SK-N-SH (cell line): ENCODE data around the gene FNDC4. TPM values are rescaled to one million over a fixed set of nuclear protein-coding genes. Genes with fewer than 3 reads are reported as not detected.

Source experiments
- CTCF ChIA-PET: fragments of 300-600, 350-600 bp; formaldehyde crosslinking; extraction: SDS; loops from one replicate; lab custom pipeline; 2021; lab: Yijun Ruan, JAX
- POLR2A ChIA-PET: fragments of 350-600 bp; sonication (Branson Sonifier 250); formaldehyde crosslinking; extraction: SDS; loops from one replicate; lab custom pipeline; 2020; ENCODE audit warnings: antibody characterized with exemption, inconsistent platforms; lab: Yijun Ruan, JAX
- DNase-seq: peaks from one replicate; pipeline ENCODE4 v3.0.0; 2012
- H2AFZ ChIP-seq: fragments of 200-600 bp; sonication (generic); 2 replicates; pipeline ENCODE4 v1.8.1; 2016; ENCODE audit warnings: antibody characterized with exemption, mild to moderate bottlenecking, low read depth
- H3F3A ChIP-seq: fragments of 200-600 bp; sonication (generic); replicated peaks from 2 replicates; pipeline ENCODE3; 2016; ENCODE audit warnings: antibody characterized with exemption, mild to moderate bottlenecking; ENCODE audit not compliant: insufficient read depth
- H3K27ac ChIP-seq, 2 experiments: fragments of 200-500 bp in 1 of 2; fragments of 200-600 bp in 1 of 2; sonication (Bioruptor generic) in 1 of 2; sonication (generic), shearing (Covaris generic) in 1 of 2; 2 replicates each; pipeline versions ENCODE4 v1.5.1 to v1.6.1; 2014 to 2016; ENCODE audit warnings: low read depth in 2 of 2, inconsistent platforms in 1 of 2, low read length in 1 of 2, mild to moderate bottlenecking in 1 of 2, mixed read lengths in 1 of 2
- H3K27me3 ChIP-seq: fragments of 200-600 bp; sonication (generic), shearing (Covaris generic); 2 replicates; pipeline ENCODE4 v1.6.1; 2016; ENCODE audit warnings: mixed run types; ENCODE audit not compliant: insufficient read depth
- H3K36me3 ChIP-seq, 2 experiments: fragments of 200-500 bp in 1 of 2; fragments of 200-600 bp in 1 of 2; sonication (Bioruptor generic) in 1 of 2; sonication (generic) in 1 of 2; replicated peaks in 1 of 2; 2 replicates each; pipeline versions ENCODE3 to v1.5.1; 2014 to 2016; ENCODE audit warnings: low read length in 1 of 2, mild to moderate bottlenecking in 1 of 2; ENCODE audit not compliant: insufficient read depth in 2 of 2, control insufficient read depth in 1 of 2
- H3K4me1 ChIP-seq, 2 experiments: fragments of 200-500 bp in 1 of 2; fragments of 200-600 bp in 1 of 2; sonication (Bioruptor generic) in 1 of 2; sonication (generic), shearing (Covaris generic) in 1 of 2; 2 replicates each; pipeline versions ENCODE4 v1.5.1 to v1.6.1; 2014 to 2016; ENCODE audit warnings: low read depth in 1 of 2, low read length in 1 of 2, mixed run types in 1 of 2; ENCODE audit not compliant: insufficient read depth in 2 of 2, control insufficient read depth in 1 of 2
- H3K4me2 ChIP-seq: fragments of 200-600 bp; sonication (generic), shearing (Covaris generic); 2 replicates; pipeline ENCODE4 v1.6.1; 2017; ENCODE audit warnings: mixed run types
- H3K4me3 ChIP-seq, 2 experiments: fragments of 200-500 bp in 1 of 2; fragments of 200-600 bp in 1 of 2; sonication (Bioruptor generic) in 1 of 2; sonication (generic), shearing (Covaris generic) in 1 of 2; 2 replicates each; pipeline versions ENCODE4 v1.5.1 to v1.8.1; 2014 to 2016; ENCODE audit warnings: low read depth in 2 of 2, inconsistent platforms in 1 of 2, low read length in 1 of 2, mild to moderate bottlenecking in 1 of 2, mixed read lengths in 1 of 2, moderate library complexity in 1 of 2
- H3K79me2 ChIP-seq: fragments of 200-600 bp; sonication (generic); 2 replicates; pipeline ENCODE4 v1.8.1; 2017; ENCODE audit warnings: mild to moderate bottlenecking; ENCODE audit not compliant: insufficient read depth
- H3K9ac ChIP-seq: fragments of 200-600 bp; sonication (generic); 2 replicates; pipeline ENCODE4 v1.6.1; 2017; ENCODE audit warnings: mixed run types
- H3K9me2 ChIP-seq: fragments of 200-600 bp; sonication (generic); 2 replicates; pipeline ENCODE4 v1.6.1; 2017; ENCODE audit warnings: mixed run types
- H3K9me3 ChIP-seq: fragments of 200-600 bp; sonication (generic); 2 replicates; pipeline ENCODE4 v1.6.1; 2017; ENCODE audit warnings: mixed run types, mild to moderate bottlenecking, moderate library complexity
- H4K20me1 ChIP-seq: fragments of 200-600 bp; sonication (generic); 2 replicates; pipeline ENCODE4 v1.6.1; 2017; ENCODE audit warnings: mild to moderate bottlenecking, mixed run types; ENCODE audit not compliant: insufficient read depth
- CHD2 ChIP-seq: fragments of 150-350 bp; IDR thresholded peaks from 2 replicates; pipeline ENCODE4 v1.6.1; 2018; ENCODE audit warnings: low read length; ENCODE audit not compliant: partially characterized antibody
- ELF1 ChIP-seq: IDR thresholded peaks from 2 replicates; pipeline ENCODE4 v1.4.0; 2012
- EP300 ChIP-seq, 2 experiments: IDR thresholded peaks; 2 replicates each; pipeline versions ENCODE4 v1.4.0 to v1.6.1; 2012; ENCODE audit warnings: borderline replicate concordance in 1 of 2, low read depth in 1 of 2, low read length in 1 of 2
- FOSL2 ChIP-seq: IDR thresholded peaks from 2 replicates; pipeline ENCODE4 v1.4.0; 2012; ENCODE audit warnings: low read depth, mild to moderate bottlenecking, moderate library complexity, borderline replicate concordance
- FOXM1 ChIP-seq: IDR thresholded peaks from 2 replicates; pipeline ENCODE4 v1.4.0; 2012; ENCODE audit warnings: low read depth, mild to moderate bottlenecking
- JUND ChIP-seq: IDR thresholded peaks from 2 replicates; pipeline ENCODE4 v1.4.0; 2012
- MEF2A ChIP-seq: IDR thresholded peaks from 2 replicates; pipeline ENCODE4 v1.4.0; 2012; ENCODE audit warnings: low read depth, borderline replicate concordance
- POLR2AphosphoS5 ChIP-seq: IDR thresholded peaks from 2 replicates; pipeline ENCODE4 v1.6.1; 2012; ENCODE audit warnings: low read depth, low read length
- RFX5 ChIP-seq: IDR thresholded peaks from 2 replicates; pipeline ENCODE4 v1.6.1; 2012; ENCODE audit warnings: mild to moderate bottlenecking, improper control_type of control experiment, low read length
- RXRA ChIP-seq: IDR thresholded peaks from 2 replicates; pipeline ENCODE4 v1.4.0; 2012; ENCODE audit warnings: low read depth, mild to moderate bottlenecking, borderline replicate concordance
- TAF1 ChIP-seq: IDR thresholded peaks from 2 replicates; pipeline ENCODE4 v1.6.1; 2012; ENCODE audit warnings: low read depth, mild to moderate bottlenecking, low read length, moderate library complexity, borderline replicate concordance
- TCF12 ChIP-seq: IDR thresholded peaks from 2 replicates; pipeline ENCODE4 v1.4.0; 2012
- TEAD4 ChIP-seq: IDR thresholded peaks from 2 replicates; pipeline ENCODE4 v1.4.0; 2012; ENCODE audit warnings: mild to moderate bottlenecking, borderline replicate concordance; ENCODE audit not compliant: insufficient read depth
- WGBS: methylation state at CpG from one replicate; pipeline ENCODE4 v1.1.6; 2017; ENCODE audit warnings: low lambda C conversion rate; 5-methylcytosine and 5-hydroxymethylcytosine counted together
- polyA plus RNA-seq, 3 experiments: library from polyadenylated mRNA; depleted of rRNA; stranded (reverse); fragments of >200 nt; gene quantifications; 2 replicates each; pipeline ENCODE4 v1.2.3, GENCODE V29; 2012
- TF ChIP-seq, protein P1 (sequence below): fragments of 200-600 bp; sonication (generic); IDR thresholded peaks from 2 replicates; pipeline ENCODE4 v1.6.1; 2017; ENCODE audit warnings: antibody characterized with exemption, mild to moderate bottlenecking, moderate library complexity
- TF ChIP-seq, protein P2 (sequence below): IDR thresholded peaks from 2 replicates; pipeline ENCODE4 v1.4.0; 2012; ENCODE audit warnings: low read depth, borderline replicate concordance
- TF ChIP-seq, protein P3 (sequence below): IDR thresholded peaks from 2 replicates; pipeline ENCODE4 v1.4.0; 2012; ENCODE audit warnings: low read depth
- TF ChIP-seq, protein P4 (sequence below): fragments of 150-350 bp; IDR thresholded peaks from 2 replicates; pipeline ENCODE4 v1.6.1; 2016; ENCODE audit warnings: mild to moderate bottlenecking, low read depth, low read length
- TF ChIP-seq, protein P5 (sequence below): IDR thresholded peaks from 2 replicates; pipeline ENCODE4; 2012

The FNDC4 gene
- polyA plus RNA-seq, 1 of the 3 experiments (the other 2 are of a cell fraction), result 27.0 TPM

DNA sequence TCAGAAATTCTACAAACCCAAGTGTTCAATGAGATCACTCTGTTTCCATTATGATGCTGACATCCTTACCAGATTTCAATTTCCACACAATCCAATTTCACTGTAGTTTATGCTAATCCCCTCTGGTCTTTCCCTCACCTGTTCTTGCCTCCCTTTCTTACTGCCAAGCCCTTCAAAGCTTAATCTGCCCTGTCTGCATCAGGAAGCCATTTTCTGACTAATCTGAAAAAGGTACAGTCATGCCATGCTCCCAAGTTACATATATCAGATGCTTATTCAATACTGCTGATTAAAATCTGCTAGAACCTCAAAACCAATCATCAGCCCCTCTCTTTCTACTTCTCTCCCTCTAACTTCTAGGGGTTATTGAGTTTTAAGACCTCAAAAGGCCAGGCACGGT lies 43.9 kb downstream of the FNDC4 start:
- Histone ChIP-seq H3K36me3 (peaks cover 27 to 49% of the 10 kb centered on the region in 2 experiments), H3F3A (no peaks in the 10 kb centered on the region), H3K9me3 (no peaks in the 10 kb centered on the region), H3K79me2 (no peaks in the 10 kb centered on the region), H3K27me3 (no peaks in the 10 kb centered on the region), H3K4me3 (no peak overlapping the region), H2AFZ (no peak overlapping the region), H4K20me1 (no peaks in the 10 kb centered on the region), H3K27ac (no peak overlapping the region), H3K4me1 (no peaks in the 10 kb centered on the region), H3K9me2 (no peaks in the 10 kb centered on the region), H3K9ac (no peak overlapping the region), H3K4me2 (no peak overlapping the region)
- 94% methylated on average over 1 of the region's 1 CpG for WGBS
- TF ChIP-seq, protein P1, sequence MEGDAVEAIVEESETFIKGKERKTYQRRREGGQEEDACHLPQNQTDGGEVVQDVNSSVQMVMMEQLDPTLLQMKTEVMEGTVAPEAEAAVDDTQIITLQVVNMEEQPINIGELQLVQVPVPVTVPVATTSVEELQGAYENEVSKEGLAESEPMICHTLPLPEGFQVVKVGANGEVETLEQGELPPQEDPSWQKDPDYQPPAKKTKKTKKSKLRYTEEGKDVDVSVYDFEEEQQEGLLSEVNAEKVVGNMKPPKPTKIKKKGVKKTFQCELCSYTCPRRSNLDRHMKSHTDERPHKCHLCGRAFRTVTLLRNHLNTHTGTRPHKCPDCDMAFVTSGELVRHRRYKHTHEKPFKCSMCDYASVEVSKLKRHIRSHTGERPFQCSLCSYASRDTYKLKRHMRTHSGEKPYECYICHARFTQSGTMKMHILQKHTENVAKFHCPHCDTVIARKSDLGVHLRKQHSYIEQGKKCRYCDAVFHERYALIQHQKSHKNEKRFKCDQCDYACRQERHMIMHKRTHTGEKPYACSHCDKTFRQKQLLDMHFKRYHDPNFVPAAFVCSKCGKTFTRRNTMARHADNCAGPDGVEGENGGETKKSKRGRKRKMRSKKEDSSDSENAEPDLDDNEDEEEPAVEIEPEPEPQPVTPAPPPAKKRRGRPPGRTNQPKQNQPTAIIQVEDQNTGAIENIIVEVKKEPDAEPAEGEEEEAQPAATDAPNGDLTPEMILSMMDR, result no peak
- TF ChIP-seq, protein P2, sequence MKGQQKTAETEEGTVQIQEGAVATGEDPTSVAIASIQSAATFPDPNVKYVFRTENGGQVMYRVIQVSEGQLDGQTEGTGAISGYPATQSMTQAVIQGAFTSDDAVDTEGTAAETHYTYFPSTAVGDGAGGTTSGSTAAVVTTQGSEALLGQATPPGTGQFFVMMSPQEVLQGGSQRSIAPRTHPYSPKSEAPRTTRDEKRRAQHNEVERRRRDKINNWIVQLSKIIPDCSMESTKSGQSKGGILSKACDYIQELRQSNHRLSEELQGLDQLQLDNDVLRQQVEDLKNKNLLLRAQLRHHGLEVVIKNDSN, result no peak
- no peak for TF ChIP-seq ELF1
- ChIA-PET CTCF (no interaction called here), POLR2A (no interaction called here)
- no peak for DNase-seq

DNA sequence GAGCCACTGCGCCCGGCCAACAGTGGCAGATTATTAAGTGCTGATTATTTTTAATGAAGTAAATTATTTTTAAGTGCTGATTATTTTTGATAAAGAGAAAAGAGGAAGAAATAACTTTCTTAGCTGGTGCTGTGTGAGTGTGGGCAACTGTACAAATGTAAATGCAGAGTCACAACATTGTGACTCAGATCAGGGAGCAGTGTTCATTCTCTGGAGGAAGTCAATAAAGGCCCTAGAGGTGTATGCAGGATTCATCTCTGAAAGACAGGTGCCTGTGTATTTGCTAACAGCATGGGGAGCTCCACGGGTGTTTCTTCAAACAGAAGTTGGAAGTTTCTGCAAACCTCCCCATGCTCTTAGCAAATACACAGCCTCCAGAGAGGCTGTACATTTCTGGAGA lies 46.6 kb downstream of the FNDC4 start:
- Histone ChIP-seq H3F3A (no peaks in the 10 kb centered on the region), H3K27me3 (no peaks in the 10 kb centered on the region), H3K4me3 (no peak overlapping the region), H3K9ac (no peak overlapping the region), H3K27ac (no peak overlapping the region), H3K79me2 (no peaks in the 10 kb centered on the region), H3K9me2 (no peaks in the 10 kb centered on the region), H3K9me3 (no peaks in the 10 kb centered on the region), H3K4me2 (no peak overlapping the region), H3K4me1 (no peaks in the 10 kb centered on the region), H4K20me1 (no peaks in the 10 kb centered on the region), H2AFZ (no peak overlapping the region), H3K36me3 (peaks cover 12 to 42% of the 10 kb centered on the region in 2 experiments)
- TF ChIP-seq FOSL2, result no peak
- ChIA-PET CTCF (interaction anchor here (1.2 to 1.4 kb wide), 3 partner anchors 38 to 255 kb away, joined by 3 to 4 read pairs (median 3); partner anchors contain the start of gene PPM1G), POLR2A (interaction anchor here (0.8 to 1.7 kb wide), 3 partner anchors 20 to 135 kb away, joined by 3 to 5 read pairs (median 3); partner anchors contain the start of genes NRBP1, PPM1G and ZNF512)
- no peak for DNase-seq
- WGBS, result 63% methylated on average over 3 of the region's 3 CpGs

DNA sequence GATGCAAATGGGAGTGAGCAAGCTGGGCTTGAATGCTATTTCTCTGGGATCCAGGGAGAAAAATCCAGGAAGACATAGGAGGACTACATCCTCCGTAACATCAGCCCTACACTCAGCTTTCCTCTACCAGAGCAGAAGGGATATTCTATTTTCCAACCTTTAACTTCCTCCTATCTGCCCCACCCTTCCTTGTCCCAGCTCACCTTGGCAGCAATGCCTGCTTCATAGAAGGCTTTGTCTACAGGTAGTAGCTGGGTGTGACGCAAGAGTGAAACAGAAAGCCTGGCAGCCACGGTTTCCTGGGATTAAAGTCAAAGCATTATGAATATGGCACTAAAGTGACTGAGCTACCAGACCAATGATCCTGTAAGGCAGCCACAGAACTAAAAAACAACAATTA lies 48.9 kb downstream of the FNDC4 start:
- POLR2A ChIA-PET, result no interaction called here
- TF ChIP-seq POLR2AphosphoS5 (no peak), TCF12 (no peak), TAF1 (no peak), JUND (no peak), MEF2A (no peak), FOXM1 (no peak), EP300 (IDR thresholded peaks at IDR 0.05; ENCODE audit: borderline replicate concordance in 1 of 2, low read depth in 1 of 2, low read length in 1 of 2) (no peak), TEAD4 (no peak), RFX5 (no peak), CHD2 (no peak), RXRA (no peak)
- TF ChIP-seq, protein P3, sequence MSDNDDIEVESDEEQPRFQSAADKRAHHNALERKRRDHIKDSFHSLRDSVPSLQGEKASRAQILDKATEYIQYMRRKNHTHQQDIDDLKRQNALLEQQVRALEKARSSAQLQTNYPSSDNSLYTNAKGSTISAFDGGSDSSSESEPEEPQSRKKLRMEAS, result no peak
- TF ChIP-seq, protein P4, sequence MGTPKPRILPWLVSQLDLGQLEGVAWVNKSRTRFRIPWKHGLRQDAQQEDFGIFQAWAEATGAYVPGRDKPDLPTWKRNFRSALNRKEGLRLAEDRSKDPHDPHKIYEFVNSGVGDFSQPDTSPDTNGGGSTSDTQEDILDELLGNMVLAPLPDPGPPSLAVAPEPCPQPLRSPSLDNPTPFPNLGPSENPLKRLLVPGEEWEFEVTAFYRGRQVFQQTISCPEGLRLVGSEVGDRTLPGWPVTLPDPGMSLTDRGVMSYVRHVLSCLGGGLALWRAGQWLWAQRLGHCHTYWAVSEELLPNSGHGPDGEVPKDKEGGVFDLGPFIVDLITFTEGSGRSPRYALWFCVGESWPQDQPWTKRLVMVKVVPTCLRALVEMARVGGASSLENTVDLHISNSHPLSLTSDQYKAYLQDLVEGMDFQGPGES, result no peak
- TF ChIP-seq, protein P5, sequence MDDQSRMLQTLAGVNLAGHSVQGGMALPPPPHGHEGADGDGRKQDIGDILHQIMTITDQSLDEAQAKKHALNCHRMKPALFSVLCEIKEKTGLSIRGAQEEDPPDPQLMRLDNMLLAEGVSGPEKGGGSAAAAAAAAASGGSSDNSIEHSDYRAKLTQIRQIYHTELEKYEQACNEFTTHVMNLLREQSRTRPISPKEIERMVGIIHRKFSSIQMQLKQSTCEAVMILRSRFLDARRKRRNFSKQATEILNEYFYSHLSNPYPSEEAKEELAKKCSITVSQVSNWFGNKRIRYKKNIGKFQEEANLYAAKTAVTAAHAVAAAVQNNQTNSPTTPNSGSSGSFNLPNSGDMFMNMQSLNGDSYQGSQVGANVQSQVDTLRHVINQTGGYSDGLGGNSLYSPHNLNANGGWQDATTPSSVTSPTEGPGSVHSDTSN, result no peak

More for the DNA sequence above, 48.9 kb downstream of the FNDC4 start:
- H4K20me1 ChIP-seq, result no peaks in the 10 kb centered on the region
- H3K4me2 ChIP-seq, result no peak overlapping the region
- 95% methylated on average over 3 of the region's 3 CpGs for WGBS
- H3K9ac ChIP-seq, result no peak overlapping the region
- no peaks in the 10 kb centered on the region for H3K27me3 ChIP-seq
- no peaks in the 10 kb centered on the region for H3K79me2 ChIP-seq
- no peaks in the 10 kb centered on the region for H3K4me1 ChIP-seq
- H3F3A ChIP-seq, result no peaks in the 10 kb centered on the region
- CTCF ChIA-PET, result interaction anchor here (1.0 to 1.3 kb wide), 3 partner anchors 15 to 38 kb away, joined by 3 to 6 read pairs (median 3); partner anchors contain the start of gene PPM1G
- no peak overlapping the region for H3K27ac ChIP-seq
- no peak overlapping the region for H2AFZ ChIP-seq
- H3K36me3 ChIP-seq, result peaks cover 15 to 49% of the 10 kb centered on the region in 2 experiments
- H3K9me2 ChIP-seq, result no peaks in the 10 kb centered on the region
- no peak overlapping the region for H3K4me3 ChIP-seq
- no peak for DNase-seq
- H3K9me3 ChIP-seq, result no peaks in the 10 kb centered on the region
